HEK293 (cell line): ENCODE results near the gene TKT.

Experiments used
- CTCF ChIP-seq: fragments of 450-650 bp; formaldehyde crosslinking; IDR thresholded peaks from 2 replicates; pipeline ENCODE4 v1.5.1; 2016; ENCODE audit warnings: missing biosample characterization, missing genetic modification characterization
- ZNF274 ChIP-seq, 2 experiments: fragments of 200-500 bp in 1 of 2; fragments of 450-650 bp in 1 of 2; sonication (Bioruptor generic) in 1 of 2; formaldehyde crosslinking in 1 of 2; IDR thresholded peaks; 2 replicates each; pipeline versions ENCODE4 v1.5.1 to v1.6.1; 2014 to 2016; ENCODE audit warnings: borderline replicate concordance in 1 of 2, inconsistent platforms in 1 of 2, low read length in 1 of 2, missing biosample characterization in 1 of 2, missing genetic modification characterization in 1 of 2
- ZNF280C ChIP-seq: fragments of 450-650 bp; formaldehyde crosslinking; IDR thresholded peaks from 2 replicates; pipeline ENCODE4 v1.5.1; 2016; ENCODE audit warnings: missing biosample characterization, missing genetic modification characterization
- ZNF292 ChIP-seq: fragments of 450-650 bp; formaldehyde crosslinking; IDR thresholded peaks from 2 replicates; pipeline ENCODE4 v1.5.1; 2016; ENCODE audit warnings: low read depth, missing biosample characterization, missing genetic modification characterization, borderline replicate concordance

DNA sequence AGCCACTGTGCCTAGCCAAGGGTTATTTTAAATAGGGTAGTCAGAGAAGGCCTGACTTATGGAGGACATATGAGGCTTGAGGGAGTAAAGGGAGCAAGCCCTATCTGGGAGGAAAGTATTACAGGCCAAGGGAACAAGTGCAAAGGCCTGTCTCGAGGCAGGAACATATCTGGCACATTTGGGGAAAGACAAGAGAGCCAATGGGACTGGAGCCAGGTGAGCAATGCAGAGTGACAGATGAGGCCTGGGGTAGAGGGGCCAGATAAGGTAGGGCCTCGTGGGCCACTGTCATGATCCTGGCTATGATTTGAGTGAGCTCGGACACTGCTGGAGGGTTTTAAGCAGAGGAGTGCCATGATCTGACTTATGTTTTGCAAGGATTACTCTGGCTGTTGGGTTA lies 47.7 kb upstream of the TKT start:
- TF ChIP-seq ZNF280C (tag by site-specific recombination) (no peak), ZNF292 (tag by site-specific recombination) (no peak), ZNF274 (IDR thresholded peaks at IDR 0.05; ENCODE audit: low read length) (no peak), ZNF274 (tag by site-specific recombination; IDR thresholded peaks at IDR 0.05; ENCODE audit: borderline replicate concordance) (no peak), CTCF (tag by site-specific recombination) (no peak)
